Endothelial cell (in vitro differentiated cells): ENCODE measurements around the gene ANTXR1. TPM values are rescaled to one million over a fixed set of nuclear protein-coding genes. Genes with fewer than 3 reads are reported as not detected.

Experiments
- DNase-seq: peaks from one replicate; pipeline ENCODE4 v3.0.0; 2021; ENCODE audit warnings: low spot score
- H3K27ac Mint-ChIP-seq: one replicate; pipeline ENCODE4 v1.8.0; 2021; ENCODE audit warnings: mixed read lengths, inconsistent platforms; ENCODE audit not compliant: unreplicated experiment
- H3K27me3 Mint-ChIP-seq: one replicate; pipeline ENCODE4 v1.8.0; 2021; ENCODE audit warnings: mild to moderate bottlenecking, moderate library complexity, mixed read lengths, inconsistent platforms; ENCODE audit not compliant: unreplicated experiment
- H3K36me3 Mint-ChIP-seq: one replicate; pipeline ENCODE4 v1.8.0; 2021; ENCODE audit warnings: mild to moderate bottlenecking, low read depth, mixed read lengths, inconsistent platforms; ENCODE audit not compliant: unreplicated experiment
- H3K4me1 Mint-ChIP-seq: one replicate; pipeline ENCODE4 v1.8.0; 2021; ENCODE audit warnings: mild to moderate bottlenecking, mixed read lengths, inconsistent platforms; ENCODE audit not compliant: unreplicated experiment
- H3K4me3 Mint-ChIP-seq: one replicate; pipeline ENCODE4 v1.8.0; 2021; ENCODE audit warnings: mild to moderate bottlenecking, mixed read lengths, inconsistent platforms; ENCODE audit not compliant: unreplicated experiment
- H3K9me3 Mint-ChIP-seq: one replicate; pipeline ENCODE4 v1.8.0; 2021; ENCODE audit warnings: mixed read lengths, inconsistent platforms; ENCODE audit not compliant: unreplicated experiment
- CTCF ChIP-seq: fragments of 200-600 bp; sonication (generic); IDR thresholded peaks from one replicate; pipeline ENCODE4 v1.5.0; 2021; ENCODE audit warnings: antibody characterized with exemption; ENCODE audit not compliant: unreplicated experiment
- total RNA-seq: library from RNA; stranded (reverse); fragmentation: NEBNext Ultra II Directional; extraction: Animal tissue kit (Norgen Biotek cat#: 25700); gene quantifications from one replicate; pipeline ENCODE4 v1.2.1, GENCODE V29; 2021; ENCODE audit not compliant: unreplicated experiment

Gene ANTXR1
- total RNA-seq, 1 donor from 2014 or later: 7.5 TPM

- DNase-seq: no peak
- H3K9me3 Mint-ChIP-seq: no peaks in the 10 kb centered on the region
- no peak overlapping the region for H3K4me3 Mint-ChIP-seq
- no peak for TF ChIP-seq CTCF
- no peaks in the 10 kb centered on the region for H3K36me3 Mint-ChIP-seq
- no peak overlapping the region for H3K27ac Mint-ChIP-seq
- no peaks in the 10 kb centered on the region for H3K27me3 Mint-ChIP-seq
- peaks cover 19% of the 10 kb centered on the region for H3K4me1 Mint-ChIP-seq
Observed at GRCh38 chr2:69159986-69160385, 147.0 kb downstream of the ANTXR1 start.

DNA sequence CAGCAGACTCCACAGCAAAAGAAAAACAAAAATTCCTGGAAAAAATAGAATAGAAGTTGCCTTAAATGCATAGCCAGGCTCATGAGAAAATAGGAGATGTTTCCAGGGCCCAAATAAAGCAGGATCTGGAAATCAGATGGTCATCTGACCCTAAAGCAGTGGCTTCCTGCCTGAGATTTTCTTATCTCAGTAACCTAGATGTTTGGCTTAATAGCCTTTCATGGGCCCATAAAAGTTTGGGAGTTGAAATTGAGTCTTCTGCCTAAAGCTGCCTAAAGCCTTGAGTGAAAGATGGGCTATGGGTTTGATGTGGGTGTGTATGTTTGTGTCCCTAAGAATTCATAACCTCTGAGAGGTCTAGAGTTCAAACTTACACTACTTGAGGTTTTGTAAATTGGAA lies 149.1 kb downstream of the ANTXR1 start:
- Mint-ChIP-seq H3K36me3 (peaks cover 3% of the 10 kb centered on the region), H3K9me3 (no peaks in the 10 kb centered on the region), H3K27ac (no peak overlapping the region), H3K4me3 (no peak overlapping the region), H3K27me3 (no peaks in the 10 kb centered on the region), H3K4me1 (peaks cover 25% of the 10 kb centered on the region)
- no peak for DNase-seq
- TF ChIP-seq CTCF: no peak

DNA sequence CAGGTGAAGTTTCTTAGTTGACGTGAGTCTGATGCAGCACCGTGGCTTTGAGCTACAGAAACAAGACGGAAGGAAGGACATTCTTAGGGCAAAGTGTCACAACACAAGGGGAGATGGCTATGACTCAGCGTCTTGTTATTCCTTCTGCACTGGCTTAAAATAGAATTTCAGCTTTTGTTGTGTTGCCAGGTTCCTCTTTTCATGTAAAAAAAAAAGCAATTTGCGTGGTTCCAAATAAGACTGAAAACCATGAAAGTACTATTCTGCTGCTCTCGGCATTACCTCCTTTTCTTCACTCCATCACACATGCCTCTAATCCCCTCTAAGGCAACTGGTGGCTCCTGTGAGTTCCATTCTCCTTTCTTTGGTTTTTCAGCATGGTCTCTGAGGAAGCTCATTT lies 150.1 kb downstream of the ANTXR1 start:
- Mint-ChIP-seq H3K4me3 (no peak overlapping the region), H3K4me1 (peaks cover 27% of the 10 kb centered on the region), H3K27me3 (no peaks in the 10 kb centered on the region), H3K9me3 (no peaks in the 10 kb centered on the region), H3K27ac (no peak overlapping the region), H3K36me3 (peaks cover 3% of the 10 kb centered on the region)
- DNase-seq: no peak
- no peak for TF ChIP-seq CTCF

GRCh38 chr2:69163556-69163955 lies 150.6 kb downstream of the ANTXR1 start:
- Mint-ChIP-seq H3K27ac (no peak overlapping the region), H3K36me3 (peaks cover 3% of the 10 kb centered on the region), H3K4me3 (no peak overlapping the region), H3K27me3 (no peaks in the 10 kb centered on the region), H3K4me1 (peaks cover 30% of the 10 kb centered on the region), H3K9me3 (no peaks in the 10 kb centered on the region)
- no peak for TF ChIP-seq CTCF
- DNase-seq: no peak

DNA sequence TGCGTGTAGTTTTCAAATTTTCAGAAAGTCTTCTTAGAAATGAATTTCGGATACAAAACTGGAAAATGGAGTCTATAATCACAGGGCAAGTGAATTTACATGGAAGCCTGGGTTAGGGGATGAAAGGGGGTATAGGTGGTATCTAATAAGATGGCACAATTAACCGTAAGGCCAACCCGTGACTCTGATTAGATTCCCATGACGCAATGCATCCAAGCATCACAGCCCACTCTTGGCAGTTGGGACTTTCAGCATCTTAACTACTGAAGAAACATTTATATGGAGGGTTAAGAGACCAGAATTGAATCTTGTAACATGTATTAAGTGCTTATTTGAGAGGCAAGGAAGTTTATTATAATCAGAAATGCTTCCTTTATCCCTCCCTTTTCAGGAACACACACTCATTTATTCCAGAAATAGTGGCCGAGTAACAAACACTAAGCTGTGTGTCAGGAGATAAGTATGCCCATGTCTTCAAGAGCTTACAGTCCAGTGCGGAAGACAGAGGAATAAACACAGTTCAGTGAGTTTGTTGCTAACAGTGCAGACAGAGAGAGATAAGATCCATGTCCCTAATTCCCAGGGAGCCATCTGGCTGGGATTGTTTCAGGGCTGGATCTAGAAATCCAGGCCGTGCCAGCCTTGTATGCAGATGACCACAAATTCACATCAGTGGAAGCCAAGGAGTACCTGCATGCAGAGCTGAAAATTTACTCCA lies 151.2 kb downstream of the ANTXR1 start:
- H3K27me3 Mint-ChIP-seq: no peaks in the 10 kb centered on the region
- no peak overlapping the region for H3K27ac Mint-ChIP-seq
- H3K36me3 Mint-ChIP-seq: peaks cover 3% of the 10 kb centered on the region
- TF ChIP-seq CTCF: no peak
- H3K4me1 Mint-ChIP-seq: peaks cover 30% of the 10 kb centered on the region
- DNase-seq: no peak
- no peak overlapping the region for H3K4me3 Mint-ChIP-seq
- no peaks in the 10 kb centered on the region for H3K9me3 Mint-ChIP-seq
